LHCN-M2 (cell line): ENCODE measurements around the gene MYH7. TPM values are rescaled to one million over a fixed set of nuclear protein-coding genes. Genes with fewer than 3 reads are reported as not detected.
A peak's percentile ranks its signal among the peaks of the same experiment; 100 is the strongest.

Experiments used
- DNase-seq: peaks from one replicate; pipeline ENCODE4 v3.0.0-alpha.2; 2012; ENCODE audit warnings: low read depth
- total RNA-seq: library from RNA; depleted of rRNA; stranded (reverse); fragments of >200 nt; gene quantifications from 2 replicates; pipeline ENCODE4 v1.2.3, GENCODE V29; 2014

The MYH7 gene
- total RNA-seq, 1 experiment from 2014 or later: 0.17 TPM

DNA sequence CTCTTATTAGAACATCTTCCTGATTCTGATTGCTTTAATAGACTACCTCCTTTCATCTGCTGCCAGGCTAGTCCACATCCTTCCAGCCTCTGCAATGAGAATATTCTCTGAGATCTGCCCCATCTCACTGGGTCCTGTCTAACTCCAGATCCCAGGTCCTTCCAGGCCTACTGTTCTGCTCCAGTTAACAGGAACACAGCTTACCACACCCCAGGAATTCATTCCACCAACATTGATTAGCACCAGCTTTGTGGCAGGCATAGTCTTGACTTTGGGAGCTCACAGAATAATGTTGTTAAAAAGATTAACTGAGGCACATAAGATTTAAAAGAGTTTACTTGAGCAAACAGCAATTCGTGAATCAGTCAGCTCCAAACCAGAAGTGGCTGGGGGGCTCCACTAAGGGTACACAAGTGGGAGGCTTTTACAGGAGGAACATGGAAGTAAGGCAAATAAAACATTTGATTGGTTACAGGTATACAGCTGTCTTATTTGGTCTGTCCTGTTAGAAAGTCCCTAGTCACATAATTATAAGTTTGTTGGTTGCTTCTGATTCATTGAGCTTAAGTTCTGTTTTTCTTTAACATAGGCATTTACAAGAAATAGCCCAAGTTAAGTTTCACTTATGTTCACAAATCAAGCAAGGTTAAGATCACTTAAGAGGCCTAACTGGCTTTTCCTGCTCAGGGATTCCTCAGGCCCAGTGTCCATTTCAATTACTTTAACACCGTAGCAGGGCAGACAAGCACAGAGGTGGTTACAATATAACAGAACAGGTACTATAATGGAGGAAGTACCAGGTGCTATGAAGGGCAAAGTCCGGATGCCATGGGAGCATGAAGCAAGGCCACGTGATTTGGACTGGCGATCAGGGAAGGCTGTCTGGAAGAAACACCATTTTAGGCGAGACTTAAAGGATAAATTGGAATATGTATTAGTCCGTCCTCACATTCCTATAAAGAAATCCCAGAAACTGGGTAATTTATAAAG is 12.2 kb upstream of the MYH7 start:
- DNase-seq: no peak

- no peak for DNase-seq
Observed at GRCh38 chr14:23446291-23446851, 10.9 kb upstream of the MYH7 start.

DNA sequence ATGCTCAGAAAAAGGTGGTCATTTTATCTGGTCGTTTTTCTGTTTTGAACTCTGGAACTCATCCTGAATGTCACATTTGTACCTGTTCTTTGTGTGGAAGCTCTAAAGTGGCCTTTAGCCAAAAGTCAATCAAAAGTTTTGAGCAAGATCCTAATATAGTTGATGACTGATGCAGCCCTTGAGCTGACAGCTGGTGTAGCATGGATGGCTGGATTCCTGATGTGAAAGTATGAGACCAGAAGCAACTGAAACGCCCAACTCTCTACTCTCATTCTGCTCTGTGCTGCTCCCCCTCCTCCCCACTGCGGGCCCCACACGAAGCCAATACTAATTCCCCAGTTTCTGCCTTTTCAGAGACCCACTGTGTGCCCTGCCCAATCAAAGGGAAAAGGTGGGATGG is 10.3 kb upstream of the MYH7 start:
- no peak for DNase-seq

GRCh38 chr14:23444314-23444713 is 8.9 kb upstream of the MYH7 start:
- DNase-seq: peak; percentile 42

DNA sequence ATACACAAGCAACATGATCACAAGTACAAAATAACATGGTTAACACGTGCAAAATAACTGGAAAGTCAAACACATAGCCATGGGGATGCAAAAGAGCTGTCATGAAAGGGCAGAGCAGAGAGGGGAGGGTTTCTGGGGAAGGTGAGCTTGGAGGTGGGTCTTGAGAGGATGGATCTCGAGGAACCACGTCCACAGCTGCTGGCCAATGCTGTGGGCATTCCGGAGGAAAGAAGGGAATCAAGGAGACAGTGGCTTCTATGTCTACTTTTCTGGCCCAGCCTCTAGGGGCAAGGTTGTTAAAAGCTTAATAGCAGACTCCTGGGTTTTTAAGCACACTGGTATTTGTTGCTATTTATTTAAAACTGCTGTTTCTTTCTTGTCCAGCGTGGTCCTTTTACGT is 8.4 kb upstream of the MYH7 start:
- DNase-seq: no peak

DNA sequence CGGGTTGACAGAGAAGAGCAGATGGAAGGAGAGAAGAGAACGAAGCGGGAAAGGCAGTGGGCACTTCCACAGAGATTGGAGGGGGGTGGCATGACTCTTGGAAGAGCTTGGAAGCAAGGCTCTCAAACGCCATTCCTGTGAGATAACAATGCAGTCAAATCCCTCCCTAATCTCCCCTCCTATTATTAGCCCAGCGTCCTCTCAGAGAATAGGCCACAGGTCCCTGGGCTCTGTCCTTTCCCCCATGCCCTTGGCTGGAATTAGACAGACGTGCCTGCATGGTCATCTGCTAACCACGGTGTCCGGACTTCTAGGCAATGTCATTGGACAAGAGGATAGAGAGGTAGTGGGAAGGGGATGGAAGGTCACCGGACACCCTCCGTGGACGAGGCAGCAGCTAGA is 8.0 kb upstream of the MYH7 start:
- DNase-seq: no peak

GRCh38 chr14:23442721-23443356 is 7.4 kb upstream of the MYH7 start:
- DNase-seq: no peak

DNA sequence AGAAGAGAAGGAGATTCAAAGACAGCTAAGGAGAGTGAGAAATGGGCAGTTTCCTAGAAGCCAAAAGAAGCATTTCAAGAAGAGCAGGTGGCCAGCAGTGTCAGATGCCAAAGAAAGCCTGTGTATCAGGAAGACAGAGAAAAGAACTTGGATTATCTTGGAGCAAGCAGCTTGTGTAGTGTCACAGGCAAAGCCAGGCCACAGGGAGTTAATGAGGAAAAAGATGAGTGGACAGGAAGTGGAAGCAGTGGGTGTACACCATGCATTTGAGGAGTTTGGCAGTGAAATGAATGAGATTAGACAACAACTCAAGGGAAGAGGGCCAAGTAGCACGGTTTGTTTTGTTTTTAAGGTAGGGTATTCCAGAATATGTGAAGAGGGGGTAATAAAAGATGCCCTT is 5.6 kb upstream of the MYH7 start:
- DNase-seq: peak; percentile 26

- DNase-seq: no peak
Observed at GRCh38 chr14:23439107-23439835, 3.8 kb upstream of the MYH7 start.

DNA sequence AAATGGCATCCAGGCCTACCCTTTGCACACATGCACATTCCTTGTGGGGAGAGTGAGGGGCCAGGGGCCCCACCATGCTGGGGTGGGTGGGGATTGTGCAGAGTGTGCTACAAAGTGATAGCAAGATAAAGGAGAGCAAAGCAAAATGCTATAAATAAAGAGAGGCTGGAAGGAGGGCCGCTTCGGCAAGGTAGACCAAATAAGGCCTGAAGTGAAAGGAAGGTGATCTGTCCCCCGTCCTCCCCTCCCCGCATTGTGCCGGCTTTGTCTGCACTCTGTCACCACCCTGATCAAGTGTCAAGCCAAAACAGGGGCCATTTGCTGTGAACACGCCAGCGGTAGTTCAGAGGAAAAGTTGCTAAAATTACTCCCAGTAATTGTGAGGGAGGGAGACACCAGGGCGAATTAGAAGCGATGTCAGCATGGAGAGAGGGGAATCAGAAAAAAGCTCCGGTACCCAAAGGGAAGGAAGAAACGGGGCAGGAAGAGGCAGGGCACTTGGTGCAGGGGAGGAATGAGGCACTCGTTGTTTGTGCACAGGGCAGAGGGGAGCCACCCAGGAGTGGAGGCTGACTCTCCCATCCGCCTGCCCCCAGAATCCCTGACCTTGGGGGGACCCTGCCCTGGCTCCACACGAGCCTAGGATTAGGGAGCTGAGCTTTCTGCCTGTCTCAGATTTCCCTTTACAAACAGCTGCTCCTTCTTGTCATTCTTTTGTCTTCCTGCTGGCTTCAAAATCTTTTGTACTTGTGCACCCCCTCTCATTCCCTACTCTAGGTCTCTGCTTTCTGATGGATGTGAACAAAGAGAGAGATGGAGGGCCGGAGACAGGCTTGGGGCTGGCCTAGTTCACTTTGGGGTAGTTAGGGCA is 2.9 kb upstream of the MYH7 start:
- DNase-seq: peak; percentile 66

- DNase-seq: peak; percentile 10
Observed at GRCh38 chr14:23437133-23438100, 2.0 kb upstream of the MYH7 start.

- no peak for DNase-seq
Observed at GRCh38 chr14:23436327-23437132, 1.1 kb upstream of the MYH7 start.

GRCh38 chr14:23434488-23435222 is 805 bp downstream of the MYH7 start:
- no peak for DNase-seq

DNA sequence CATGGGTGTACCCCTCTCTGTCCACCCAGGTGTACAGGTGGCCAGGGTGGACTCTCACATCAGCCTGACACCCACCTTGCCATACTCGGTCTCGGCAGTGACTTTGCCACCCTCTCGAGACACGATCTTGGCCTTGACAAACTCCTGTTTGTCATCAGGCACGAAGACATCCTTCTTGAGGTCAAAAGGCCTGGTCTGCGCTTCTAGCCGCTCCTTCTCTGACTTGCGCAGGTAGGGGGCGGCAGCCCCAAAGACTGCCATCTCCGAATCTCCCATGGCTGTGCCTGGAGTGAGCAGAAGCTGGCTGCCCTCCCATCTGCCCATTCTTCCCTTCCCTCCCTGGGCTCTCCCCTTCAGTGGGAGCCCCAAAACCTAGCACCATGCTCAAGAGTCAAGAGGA is 2.0 kb downstream of the MYH7 start:
- no peak for DNase-seq

- no peak for DNase-seq
Observed at GRCh38 chr14:23432946-23433345, 2.5 kb downstream of the MYH7 start.

DNA sequence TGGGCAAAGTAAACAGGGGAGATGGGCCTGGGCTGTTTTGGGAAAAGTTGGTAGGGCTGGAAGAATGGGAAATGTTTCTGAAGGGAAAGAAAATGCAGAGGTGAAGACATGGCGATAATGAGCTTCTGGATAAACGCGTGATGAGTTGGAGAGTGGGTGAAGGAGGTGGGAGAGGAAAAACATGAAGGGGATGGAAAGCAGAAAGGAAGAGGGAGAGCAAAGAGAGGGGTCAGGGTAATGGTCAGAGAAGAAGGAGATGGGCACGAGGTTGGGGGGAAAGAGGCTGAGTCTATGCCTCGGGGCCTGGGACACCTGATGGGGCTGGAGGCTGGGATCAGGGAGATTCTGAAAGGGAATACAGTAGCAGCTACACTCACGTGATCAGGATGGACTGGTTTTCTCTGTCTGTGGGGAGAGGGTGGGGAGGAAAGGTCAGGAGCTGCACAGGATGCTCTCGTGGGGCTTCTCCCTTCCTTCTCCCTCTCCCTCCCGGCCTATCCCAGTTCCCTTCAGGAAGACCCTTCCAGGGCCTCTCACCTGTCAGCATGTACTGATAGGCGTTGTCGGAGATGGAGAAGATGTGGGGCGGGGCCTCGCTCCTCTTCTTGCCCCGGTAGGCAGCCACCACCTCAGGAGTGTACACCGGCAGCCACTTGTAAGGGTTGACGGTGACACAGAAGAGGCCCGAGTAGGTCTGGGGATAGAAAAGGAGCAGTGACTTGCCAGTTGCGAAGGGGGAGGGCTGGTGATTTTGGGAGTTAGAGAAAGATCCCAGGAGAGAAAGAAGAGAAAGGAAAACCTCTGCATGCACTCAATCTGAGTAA is 3.1 kb downstream of the MYH7 start:
- no peak for DNase-seq

DNA sequence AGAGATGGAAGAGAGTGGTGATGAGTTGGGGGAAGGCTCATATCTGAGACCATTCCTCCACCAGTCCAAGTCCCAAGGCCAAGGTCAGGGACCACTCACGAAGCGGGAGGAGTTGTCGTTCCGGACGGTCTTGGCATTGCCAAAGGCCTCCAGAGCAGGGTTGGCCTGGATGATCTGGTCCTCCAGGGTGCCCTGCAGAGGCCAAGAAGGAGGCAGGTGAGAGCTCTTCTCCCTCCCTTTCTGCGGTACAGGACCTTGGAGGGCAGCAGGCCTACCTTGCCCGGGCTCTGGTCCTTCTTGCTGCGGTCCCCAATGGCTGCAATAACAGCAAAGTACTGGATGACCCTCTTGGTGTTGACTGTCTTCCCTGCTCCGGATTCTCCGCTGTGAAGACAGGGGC is 4.0 kb downstream of the MYH7 start:
- DNase-seq: no peak
